SK-N-SH (cell line): ENCODE measurements around the gene NTMT1. TPM values are rescaled to one million over a fixed set of nuclear protein-coding genes. Genes with fewer than 3 reads are reported as not detected.

ENCODE experiments used
- CTCF ChIA-PET: fragments of 300-600, 350-600 bp; formaldehyde crosslinking; extraction: SDS; loops from one replicate; lab custom pipeline; 2021; lab: Yijun Ruan, JAX
- POLR2A ChIA-PET: fragments of 350-600 bp; sonication (Branson Sonifier 250); formaldehyde crosslinking; extraction: SDS; loops from one replicate; lab custom pipeline; 2020; ENCODE audit warnings: antibody characterized with exemption, inconsistent platforms; lab: Yijun Ruan, JAX
- DNase-seq: peaks from one replicate; pipeline ENCODE4 v3.0.0; 2012
- H2AFZ ChIP-seq: fragments of 200-600 bp; sonication (generic); 2 replicates; pipeline ENCODE4 v1.8.1; 2016; ENCODE audit warnings: antibody characterized with exemption, mild to moderate bottlenecking, low read depth
- H3F3A ChIP-seq: fragments of 200-600 bp; sonication (generic); replicated peaks from 2 replicates; pipeline ENCODE3; 2016; ENCODE audit warnings: antibody characterized with exemption, mild to moderate bottlenecking; ENCODE audit not compliant: insufficient read depth
- H3K27ac ChIP-seq, 2 experiments: fragments of 200-500 bp in 1 of 2; fragments of 200-600 bp in 1 of 2; sonication (Bioruptor generic) in 1 of 2; sonication (generic), shearing (Covaris generic) in 1 of 2; 2 replicates each; pipeline versions ENCODE4 v1.5.1 to v1.6.1; 2014 to 2016; ENCODE audit warnings: low read depth in 2 of 2, inconsistent platforms in 1 of 2, low read length in 1 of 2, mild to moderate bottlenecking in 1 of 2, mixed read lengths in 1 of 2
- H3K27me3 ChIP-seq: fragments of 200-600 bp; sonication (generic), shearing (Covaris generic); 2 replicates; pipeline ENCODE4 v1.6.1; 2016; ENCODE audit warnings: mixed run types; ENCODE audit not compliant: insufficient read depth
- H3K36me3 ChIP-seq, 2 experiments: fragments of 200-500 bp in 1 of 2; fragments of 200-600 bp in 1 of 2; sonication (Bioruptor generic) in 1 of 2; sonication (generic) in 1 of 2; replicated peaks in 1 of 2; 2 replicates each; pipeline versions ENCODE3 to v1.5.1; 2014 to 2016; ENCODE audit warnings: low read length in 1 of 2, mild to moderate bottlenecking in 1 of 2; ENCODE audit not compliant: insufficient read depth in 2 of 2, control insufficient read depth in 1 of 2
- H3K4me1 ChIP-seq, 2 experiments: fragments of 200-500 bp in 1 of 2; fragments of 200-600 bp in 1 of 2; sonication (Bioruptor generic) in 1 of 2; sonication (generic), shearing (Covaris generic) in 1 of 2; 2 replicates each; pipeline versions ENCODE4 v1.5.1 to v1.6.1; 2014 to 2016; ENCODE audit warnings: low read depth in 1 of 2, low read length in 1 of 2, mixed run types in 1 of 2; ENCODE audit not compliant: insufficient read depth in 2 of 2, control insufficient read depth in 1 of 2
- H3K4me2 ChIP-seq: fragments of 200-600 bp; sonication (generic), shearing (Covaris generic); 2 replicates; pipeline ENCODE4 v1.6.1; 2017; ENCODE audit warnings: mixed run types
- H3K4me3 ChIP-seq, 2 experiments: fragments of 200-500 bp in 1 of 2; fragments of 200-600 bp in 1 of 2; sonication (Bioruptor generic) in 1 of 2; sonication (generic), shearing (Covaris generic) in 1 of 2; 2 replicates each; pipeline versions ENCODE4 v1.5.1 to v1.8.1; 2014 to 2016; ENCODE audit warnings: low read depth in 2 of 2, inconsistent platforms in 1 of 2, low read length in 1 of 2, mild to moderate bottlenecking in 1 of 2, mixed read lengths in 1 of 2, moderate library complexity in 1 of 2
- H3K79me2 ChIP-seq: fragments of 200-600 bp; sonication (generic); 2 replicates; pipeline ENCODE4 v1.8.1; 2017; ENCODE audit warnings: mild to moderate bottlenecking; ENCODE audit not compliant: insufficient read depth
- H3K9ac ChIP-seq: fragments of 200-600 bp; sonication (generic); 2 replicates; pipeline ENCODE4 v1.6.1; 2017; ENCODE audit warnings: mixed run types
- H3K9me2 ChIP-seq: fragments of 200-600 bp; sonication (generic); 2 replicates; pipeline ENCODE4 v1.6.1; 2017; ENCODE audit warnings: mixed run types
- H3K9me3 ChIP-seq: fragments of 200-600 bp; sonication (generic); 2 replicates; pipeline ENCODE4 v1.6.1; 2017; ENCODE audit warnings: mixed run types, mild to moderate bottlenecking, moderate library complexity
- H4K20me1 ChIP-seq: fragments of 200-600 bp; sonication (generic); 2 replicates; pipeline ENCODE4 v1.6.1; 2017; ENCODE audit warnings: mild to moderate bottlenecking, mixed run types; ENCODE audit not compliant: insufficient read depth
- CHD2 ChIP-seq: fragments of 150-350 bp; IDR thresholded peaks from 2 replicates; pipeline ENCODE4 v1.6.1; 2018; ENCODE audit warnings: low read length; ENCODE audit not compliant: partially characterized antibody
- ELF1 ChIP-seq: IDR thresholded peaks from 2 replicates; pipeline ENCODE4 v1.4.0; 2012
- FOSL2 ChIP-seq: IDR thresholded peaks from 2 replicates; pipeline ENCODE4 v1.4.0; 2012; ENCODE audit warnings: low read depth, mild to moderate bottlenecking, moderate library complexity, borderline replicate concordance
- GABPA ChIP-seq: IDR thresholded peaks from 2 replicates; pipeline ENCODE4 v1.4.0; 2012; ENCODE audit warnings: low read depth, mild to moderate bottlenecking
- GATA2 ChIP-seq: sonication (generic); formaldehyde crosslinking; IDR thresholded peaks from 2 replicates; pipeline ENCODE4 v1.5.0; 2020; ENCODE audit warnings: mild to moderate bottlenecking, missing genetic modification reagents
- IRF3 ChIP-seq: fragments of 150-350 bp; IDR thresholded peaks from 2 replicates; pipeline ENCODE4 v1.6.1; 2016; ENCODE audit warnings: mild to moderate bottlenecking, low read depth, low read length
- MXI1 ChIP-seq: IDR thresholded peaks from 2 replicates; pipeline ENCODE4 v1.6.1; 2012; ENCODE audit warnings: mild to moderate bottlenecking, low read depth, low read length, improper control_type of control experiment
- NRF1 ChIP-seq: IDR thresholded peaks from 2 replicates; pipeline ENCODE4 v1.6.1; 2012; ENCODE audit warnings: low read depth, mild to moderate bottlenecking, low read length
- PBX3 ChIP-seq: IDR thresholded peaks from 2 replicates; pipeline ENCODE4; 2012
- POLR2AphosphoS5 ChIP-seq: IDR thresholded peaks from 2 replicates; pipeline ENCODE4 v1.6.1; 2012; ENCODE audit warnings: low read depth, low read length
- REST ChIP-seq: IDR thresholded peaks from 2 replicates; pipeline ENCODE4 v1.6.1; 2012; ENCODE audit warnings: mild to moderate bottlenecking, low read depth, low read length, moderate library complexity
- TEAD4 ChIP-seq: IDR thresholded peaks from 2 replicates; pipeline ENCODE4 v1.4.0; 2012; ENCODE audit warnings: mild to moderate bottlenecking, borderline replicate concordance; ENCODE audit not compliant: insufficient read depth
- WGBS: methylation state at CpG from one replicate; pipeline ENCODE4 v1.1.6; 2017; ENCODE audit warnings: low lambda C conversion rate; 5-methylcytosine and 5-hydroxymethylcytosine counted together
- polyA plus RNA-seq, 3 experiments: library from polyadenylated mRNA; depleted of rRNA; stranded (reverse); fragments of >200 nt; gene quantifications; 2 replicates each; pipeline ENCODE4 v1.2.3, GENCODE V29; 2012
- TF ChIP-seq, protein P1 (sequence below): IDR thresholded peaks from 2 replicates; pipeline ENCODE4 v1.4.0; 2012; ENCODE audit warnings: low read depth
- TF ChIP-seq, protein P2 (sequence below): IDR thresholded peaks from 2 replicates; pipeline ENCODE4 v1.4.0; 2012; ENCODE audit warnings: low read depth, borderline replicate concordance

NTMT1 gene
- polyA plus RNA-seq, 1 of the 3 experiments (the other 2 are of a cell fraction): 78.3 TPM

GRCh38 chr9:129676975-129677374 lies 51.0 kb downstream of the NTMT1 start (continued):
- TF ChIP-seq, protein P1, sequence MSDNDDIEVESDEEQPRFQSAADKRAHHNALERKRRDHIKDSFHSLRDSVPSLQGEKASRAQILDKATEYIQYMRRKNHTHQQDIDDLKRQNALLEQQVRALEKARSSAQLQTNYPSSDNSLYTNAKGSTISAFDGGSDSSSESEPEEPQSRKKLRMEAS: no peak

DNA sequence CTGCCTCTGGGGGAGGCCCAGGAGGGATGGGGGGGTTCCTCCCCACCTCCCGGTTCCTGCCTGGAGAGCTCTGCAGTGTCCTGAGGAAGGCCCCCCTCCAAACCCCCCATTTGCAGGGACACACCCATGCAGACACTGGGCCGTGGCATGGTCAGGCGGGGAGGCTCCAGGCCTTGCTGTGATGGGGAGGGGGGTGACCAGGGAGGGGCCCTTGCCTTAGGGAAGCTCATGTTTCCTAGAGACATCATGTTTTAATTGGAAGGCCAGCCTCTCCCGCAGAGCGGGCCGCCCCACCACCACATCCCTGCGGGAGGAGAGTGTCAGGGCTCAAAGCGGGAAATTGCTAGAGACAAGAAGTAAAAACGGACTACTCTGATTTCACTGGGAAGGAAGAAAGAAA lies 51.5 kb downstream of the NTMT1 start:
- WGBS: 49% methylated on average over 9 of the region's 9 CpGs
- no peaks in the 10 kb centered on the region for H3K9me2 ChIP-seq
- H3K4me2 ChIP-seq: no peak overlapping the region
- H3F3A ChIP-seq: no peaks in the 10 kb centered on the region
- H3K36me3 ChIP-seq: no peaks in the 10 kb centered on the region
- H3K9ac ChIP-seq: no peak overlapping the region
- DNase-seq: peak; percentile 84
- H4K20me1 ChIP-seq: no peaks in the 10 kb centered on the region
- ChIA-PET CTCF (interaction anchor here (1.1 to 4.2 kb wide), 5 partner anchors 21 to 113 kb away, joined by 3 to 36 read pairs (median 4); partner anchors contain the start of gene ASB6), POLR2A (interaction anchor here (1.0 kb wide), 1 partner anchor 28 kb away, joined by 4 read pairs; no protein-coding TSS in a partner anchor)
- peaks cover 14% of the 10 kb centered on the region; the same call in 1 of the 2 replicates for H3K27me3 ChIP-seq
- peak overlapping the region in 1 of 2 experiments; percentile 40; a peak in 2 of 4 replicates for H3K27ac ChIP-seq
- peaks cover 0 to 42% of the 10 kb centered on the region in 2 experiments; a peak in 2 of 4 replicates for H3K4me1 ChIP-seq
- TF ChIP-seq ELF1: no peak
- no peak for TF ChIP-seq GATA2 (CRISPR knock-in tag)
- no peak for TF ChIP-seq GABPA
- no peak for TF ChIP-seq PBX3
- no peak for TF ChIP-seq TEAD4
- no peak for TF ChIP-seq IRF3
- TF ChIP-seq NRF1: no peak
- TF ChIP-seq CHD2: no peak
- no peak for TF ChIP-seq POLR2AphosphoS5
- no peak for TF ChIP-seq MXI1
- TF ChIP-seq, all 33 proteins: peak for 0
- Histone ChIP-seq H3K4me3 (no peak overlapping the region), H3K9me3 (no peaks in the 10 kb centered on the region), H3K79me2 (no peaks in the 10 kb centered on the region), H2AFZ (no peak overlapping the region)

DNA sequence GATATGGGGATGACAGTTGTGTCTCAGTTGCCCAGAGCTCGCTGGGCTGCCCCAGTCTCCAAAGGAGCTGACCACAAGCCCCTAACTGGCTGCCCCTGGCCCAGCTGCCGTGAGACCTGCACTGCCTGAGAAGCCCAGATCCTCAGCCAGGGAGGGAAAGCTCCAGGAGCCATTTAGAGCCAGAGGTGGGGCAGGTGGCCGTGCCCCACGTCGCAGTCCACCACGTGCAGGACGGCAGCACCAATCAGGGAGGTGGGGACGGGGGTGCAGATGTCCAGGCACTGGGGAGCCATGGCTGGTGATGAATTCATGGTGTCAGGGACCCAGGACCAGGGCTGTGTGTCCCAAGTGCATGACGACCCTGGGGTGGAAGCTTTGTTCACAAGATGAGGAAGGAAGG lies 52.9 kb downstream of the NTMT1 start:
- Histone ChIP-seq H3K4me2 (no peak overlapping the region), H3K9me2 (no peaks in the 10 kb centered on the region), H3K27me3 (peaks cover 14% of the 10 kb centered on the region; the same call in 1 of the 2 replicates), H3K79me2 (no peaks in the 10 kb centered on the region), H3K36me3 (no peaks in the 10 kb centered on the region), H3K9me3 (no peaks in the 10 kb centered on the region), H3F3A (no peaks in the 10 kb centered on the region), H3K9ac (no peak overlapping the region), H3K4me3 (no peak overlapping the region), H3K4me1 (peaks cover 0 to 38% of the 10 kb centered on the region in 2 experiments; a peak in 2 of 4 replicates)
- 75% methylated on average over 4 of the region's 9 CpGs for WGBS
- no peak for DNase-seq
- POLR2A ChIA-PET: interaction anchor here (2.4 kb wide), 1 partner anchor 18 kb away, joined by 6 read pairs; no protein-coding TSS in a partner anchor
- TF ChIP-seq FOSL2 (no peak), REST (no peak)
- TF ChIP-seq, protein P2, sequence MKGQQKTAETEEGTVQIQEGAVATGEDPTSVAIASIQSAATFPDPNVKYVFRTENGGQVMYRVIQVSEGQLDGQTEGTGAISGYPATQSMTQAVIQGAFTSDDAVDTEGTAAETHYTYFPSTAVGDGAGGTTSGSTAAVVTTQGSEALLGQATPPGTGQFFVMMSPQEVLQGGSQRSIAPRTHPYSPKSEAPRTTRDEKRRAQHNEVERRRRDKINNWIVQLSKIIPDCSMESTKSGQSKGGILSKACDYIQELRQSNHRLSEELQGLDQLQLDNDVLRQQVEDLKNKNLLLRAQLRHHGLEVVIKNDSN: no peak
- TF ChIP-seq, all 33 proteins: peak for 0
- H4K20me1 ChIP-seq: no peaks in the 10 kb centered on the region
- H3K27ac ChIP-seq: no peak overlapping the region
- CTCF ChIA-PET: interaction anchor here (1.3 to 1.4 kb wide), 2 partner anchors 19 to 105 kb away, joined by 3 to 4 read pairs; no protein-coding TSS in a partner anchor
- H2AFZ ChIP-seq: no peak overlapping the region
